Peyer's patch (tissue), 4 donors: ENCODE data around the gene FLRT1. TPM values are rescaled to one million over a fixed set of nuclear protein-coding genes. Genes with fewer than 3 reads are reported as not detected.

Source experiments
- DNase-seq, 3 donors: peaks; one replicate each; pipeline ENCODE4 v3.0.0-alpha.2; 2017 to 2019
- H3K27ac ChIP-seq, 4 donors: fragments of 200-600 bp; sonication (generic); one replicate each; pipeline ENCODE4 v1.5.1; 2016 to 2019
- H3K27me3 ChIP-seq, 2 donors: fragments of 200-600 bp; sonication (generic); one replicate each; pipeline ENCODE4 v1.5.1; 2019
- H3K36me3 ChIP-seq, 3 donors: fragments of 200-600 bp; sonication (generic); one replicate each; pipeline ENCODE4 v1.5.1; 2016 to 2019
- H3K4me1 ChIP-seq, 4 donors: fragments of 200-600 bp; sonication (generic); one replicate each; pipeline ENCODE4 v1.5.1; 2016 to 2019
- H3K4me3 ChIP-seq, 4 donors: fragments of 200-600 bp; sonication (generic); 1 replicate in 3 of 4; 2 replicates in 1 of 4; pipeline ENCODE4 v1.5.1; 2016 to 2019; ENCODE audit warnings: mild to moderate bottlenecking in 1 of 4
- H3K9me3 ChIP-seq, 4 donors: fragments of 200-600 bp; sonication (generic); one replicate each; pipeline ENCODE4 v1.5.1; 2016 to 2019; ENCODE audit warnings: mild to moderate bottlenecking in 1 of 4
- CTCF ChIP-seq, 6 experiments: fragments of 450-650 bp in 4 of 6; fragments of 200-600 bp in 2 of 6; sonication (generic) in 1 of 6; IDR thresholded peaks; one replicate each; pipeline ENCODE4 v1.5.1; 2017 to 2019; ENCODE audit warnings: antibody characterized with exemption in 6 of 6, mild to moderate bottlenecking in 3 of 6, moderate library complexity in 1 of 6
- POLR2A ChIP-seq, 2 donors: fragments of 450-650 bp; IDR thresholded peaks; one replicate each; pipeline ENCODE4 v1.5.1; 2017; ENCODE audit warnings: antibody characterized with exemption in 2 of 2, mild to moderate bottlenecking in 2 of 2, moderate library complexity in 2 of 2
- total RNA-seq, 4 donors: library from RNA; depleted of rRNA; stranded (reverse); fragments of >200 nt; gene quantifications; one replicate each; pipeline ENCODE4 v1.1.0, GENCODE V29; 2016

FLRT1 gene
- total RNA-seq, 4 donors from 2014 or later: 0.27 TPM; not detected in 3

GRCh38 chr11:64048042-64048854 lies 12.5 kb downstream of the FLRT1 start:
- Histone ChIP-seq H3K9me3 (no peaks in the 10 kb centered on the region), H3K27ac (no peak overlapping the region), H3K36me3 (no peaks in the 10 kb centered on the region), H3K27me3 (no peaks in the 10 kb centered on the region), H3K4me3 (no peak overlapping the region), H3K4me1 (no peaks in the 10 kb centered on the region)
- no peak for DNase-seq
- TF ChIP-seq CTCF (IDR thresholded peaks at IDR 0.05): no peak
- no peak for TF ChIP-seq POLR2A (IDR thresholded peaks at IDR 0.05)

- no peaks in the 10 kb centered on the region for H3K36me3 ChIP-seq
- DNase-seq: no peak
- H3K9me3 ChIP-seq: no peaks in the 10 kb centered on the region
- H3K4me1 ChIP-seq: no peaks in the 10 kb centered on the region
- no peaks in the 10 kb centered on the region for H3K27me3 ChIP-seq
- TF ChIP-seq POLR2A (IDR thresholded peaks at IDR 0.05) (no peak), CTCF (IDR thresholded peaks at IDR 0.05) (no peak)
- H3K27ac ChIP-seq: no peak overlapping the region
- H3K4me3 ChIP-seq: no peak overlapping the region
These were observed 13.8 kb downstream of the FLRT1 start for GRCh38 chr11:64049509-64049908.

- H3K9me3 ChIP-seq: no peaks in the 10 kb centered on the region
- no peak overlapping the region for H3K27ac ChIP-seq
- H3K4me3 ChIP-seq: no peak overlapping the region
- TF ChIP-seq CTCF (IDR thresholded peaks at IDR 0.05) (no peak), POLR2A (IDR thresholded peaks at IDR 0.05) (no peak)
- H3K36me3 ChIP-seq: no peaks in the 10 kb centered on the region
- DNase-seq: no peak
- no peaks in the 10 kb centered on the region for H3K4me1 ChIP-seq
- no peaks in the 10 kb centered on the region for H3K27me3 ChIP-seq
These were observed 15.6 kb downstream of the FLRT1 start for GRCh38 chr11:64051297-64051696.

- Histone ChIP-seq H3K4me3 (no peak overlapping the region), H3K9me3 (no peaks in the 10 kb centered on the region), H3K27me3 (no peaks in the 10 kb centered on the region), H3K4me1 (no peaks in the 10 kb centered on the region), H3K27ac (no peak overlapping the region), H3K36me3 (no peaks in the 10 kb centered on the region)
- no peak for DNase-seq
- no peak for TF ChIP-seq POLR2A (IDR thresholded peaks at IDR 0.05)
- no peak for TF ChIP-seq CTCF (IDR thresholded peaks at IDR 0.05)
These were observed 16.7 kb downstream of the FLRT1 start for GRCh38 chr11:64052436-64052835.

GRCh38 chr11:64052938-64053622 lies 17.3 kb downstream of the FLRT1 start:
- no peaks in the 10 kb centered on the region for H3K27me3 ChIP-seq
- H3K9me3 ChIP-seq: no peaks in the 10 kb centered on the region
- no peaks in the 10 kb centered on the region for H3K36me3 ChIP-seq
- DNase-seq: no peak
- H3K27ac ChIP-seq: no peak overlapping the region
- no peaks in the 10 kb centered on the region for H3K4me1 ChIP-seq
- H3K4me3 ChIP-seq: no peak overlapping the region
- TF ChIP-seq CTCF (IDR thresholded peaks at IDR 0.05) (no peak), POLR2A (IDR thresholded peaks at IDR 0.05) (no peak)
